Measurements from ENCODE around the gene PRAMEF20.
"Not testable (repeated sequence)": the region's sequence is repeated elsewhere in the genome, so short reads cannot be mapped to it uniquely, and the experiment has no call there.

PRAMEF20 gene

DNA sequence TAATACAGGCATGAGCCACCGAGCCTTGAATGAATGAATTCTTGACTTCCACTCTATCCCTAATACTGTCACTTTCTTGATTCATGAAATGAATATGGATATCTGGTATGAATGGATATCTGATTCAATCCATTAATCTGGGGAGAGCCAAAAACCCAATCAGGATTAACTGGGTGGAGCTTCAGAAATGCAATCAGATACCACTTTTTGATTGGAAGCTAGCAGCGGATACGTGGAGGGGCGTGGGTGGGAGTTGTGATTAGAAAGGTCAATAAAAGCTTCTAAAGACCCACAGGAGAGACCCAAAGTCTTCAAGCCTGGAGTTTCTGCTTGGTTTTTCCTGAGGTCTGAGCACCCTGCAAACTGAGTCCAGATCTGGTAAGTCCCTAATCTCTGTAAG lies at the start of gene PRAMEF20:
Gene PRAMEF20 (plus strand): TSS at position 301 of the 400 bp plus-strand sequence. CDS start 5,905 bp downstream, outside the sequence.
- not testable (repeated sequence) for DNase-seq

- DNase-seq = not testable (repeated sequence)
Measured at GRCh38 chr1:13362364-13362763, 47.9 kb upstream of the PRAMEF20 start.

- not testable (repeated sequence) for DNase-seq
Measured at GRCh38 chr1:13364928-13365327, 45.3 kb upstream of the PRAMEF20 start.

- DNase-seq = not testable (repeated sequence)
Measured at GRCh38 chr1:13366536-13366935, 43.7 kb upstream of the PRAMEF20 start.

GRCh38 chr1:13368544-13368943 lies 41.7 kb upstream of the PRAMEF20 start:
- DNase-seq = peak; percentile 58

- not testable (repeated sequence) for DNase-seq
Measured at GRCh38 chr1:13378983-13379382, 31.3 kb upstream of the PRAMEF20 start.

- not testable (repeated sequence) for DNase-seq
Measured at GRCh38 chr1:13380380-13380779, 29.9 kb upstream of the PRAMEF20 start.

GRCh38 chr1:13389332-13389731 lies 20.9 kb upstream of the PRAMEF20 start, which contains the start of gene PRAMEF17:
Gene PRAMEF17, plus strand, starts transcription at chr1:13389632. Its CDS starts 26 bp downstream, at chr1:13389658.
- DNase-seq = not testable (repeated sequence)

GRCh38 chr1:13393004-13393403 lies 17.2 kb upstream of the PRAMEF20 start:
- peak; percentile 63 for DNase-seq

GRCh38 chr1:13394761-13395160 lies 15.5 kb upstream of the PRAMEF20 start:
- not testable (repeated sequence) for DNase-seq

DNA sequence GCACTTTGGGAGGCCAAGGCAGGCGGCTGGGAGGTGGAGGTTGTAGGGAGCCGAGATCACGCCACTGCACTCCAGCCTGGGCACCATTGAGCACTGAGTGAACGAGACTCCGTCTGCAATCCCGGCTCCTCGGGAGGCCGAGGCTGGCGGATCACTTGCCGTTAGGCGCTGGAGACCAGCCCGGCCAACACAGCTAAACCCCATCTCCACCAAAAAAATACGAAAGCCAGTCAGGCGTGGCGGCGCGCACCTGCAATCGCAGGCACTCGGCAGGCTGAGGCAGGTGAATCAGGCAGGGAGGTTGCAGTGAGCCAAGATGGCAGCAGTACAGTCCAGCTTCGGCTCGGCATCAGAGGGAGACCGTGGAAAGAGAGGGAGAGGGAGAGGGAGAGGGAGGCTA lies 14.9 kb upstream of the PRAMEF20 start:
- not testable (repeated sequence) for DNase-seq

GRCh38 chr1:13407811-13408210 lies 2.4 kb upstream of the PRAMEF20 start:
- DNase-seq = peak; percentile 97

DNA sequence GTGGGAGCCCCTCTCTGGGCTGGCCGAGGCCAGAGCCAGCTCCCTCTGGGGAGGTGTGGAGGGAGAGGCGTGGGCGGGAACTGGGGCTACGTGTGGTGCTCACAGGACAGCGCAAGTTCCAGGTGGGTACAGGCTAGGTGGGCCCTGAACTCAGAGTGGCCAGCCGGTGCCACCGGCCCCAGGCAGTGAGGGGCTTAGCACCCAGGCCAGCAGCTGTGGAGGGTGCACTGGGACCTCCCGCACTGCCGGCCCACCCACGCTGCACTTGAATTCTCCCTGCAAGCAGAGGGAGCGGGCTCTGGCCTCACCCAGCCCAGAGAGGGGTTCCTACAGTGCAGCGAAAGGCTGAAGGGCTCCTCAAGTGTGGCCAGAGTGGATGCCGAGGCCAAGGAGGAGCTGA lies 20.2 kb downstream of the PRAMEF20 start:
- no peak for DNase-seq

DNA sequence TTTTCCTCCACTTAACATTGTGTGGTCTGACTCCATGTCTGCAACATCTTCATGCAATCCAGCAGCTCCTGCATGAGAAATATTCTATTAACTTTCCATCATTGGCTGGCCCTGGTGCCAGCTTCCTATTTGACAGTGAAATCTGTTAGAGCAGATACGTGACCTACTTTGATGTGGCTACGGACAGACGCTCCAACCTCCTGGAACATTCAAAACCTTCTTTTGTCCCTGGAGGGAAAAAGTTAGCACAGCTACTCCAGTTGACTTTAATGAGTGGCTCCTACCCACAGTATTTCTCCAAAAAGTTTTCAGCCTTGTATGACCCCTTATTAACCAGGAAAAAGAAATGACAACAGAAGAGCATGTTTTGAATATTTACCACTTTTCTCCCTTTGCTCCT lies 22.0 kb downstream of the PRAMEF20 start:
- no peak for DNase-seq

DNA sequence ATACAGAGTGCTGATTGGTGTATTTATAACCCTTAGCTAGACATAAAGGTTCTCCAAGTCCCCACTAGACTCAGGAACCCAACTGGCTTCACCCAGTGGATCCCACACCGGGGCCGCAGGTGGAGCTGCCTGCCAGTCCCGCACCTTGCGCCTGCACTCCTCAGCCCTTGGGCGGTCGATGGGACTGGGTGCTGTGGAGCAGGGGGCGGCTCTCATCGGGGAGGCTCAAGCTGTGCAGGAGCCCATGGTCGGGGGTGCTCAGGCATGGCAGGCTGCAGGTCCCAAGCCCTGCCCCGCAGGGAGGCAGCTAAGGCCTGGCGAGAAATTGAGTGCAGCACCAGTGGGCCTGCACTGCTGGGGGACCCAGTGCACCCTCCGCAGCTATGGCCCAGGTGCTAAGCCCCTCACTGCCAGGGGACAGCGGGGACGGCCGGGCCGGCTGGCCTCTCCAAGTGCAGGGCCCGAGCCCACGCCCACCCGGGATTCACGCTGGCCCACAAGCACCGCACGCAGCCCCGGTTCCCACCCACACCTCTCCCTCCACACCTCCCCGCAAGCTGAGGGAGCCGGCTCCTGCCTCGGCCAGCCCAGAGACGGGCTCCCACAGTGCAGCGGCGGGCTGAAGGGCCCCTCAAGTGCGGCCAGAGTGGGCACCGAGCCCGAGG lies 23.6 kb downstream of the PRAMEF20 start:
- DNase-seq = not testable (repeated sequence)

DNA sequence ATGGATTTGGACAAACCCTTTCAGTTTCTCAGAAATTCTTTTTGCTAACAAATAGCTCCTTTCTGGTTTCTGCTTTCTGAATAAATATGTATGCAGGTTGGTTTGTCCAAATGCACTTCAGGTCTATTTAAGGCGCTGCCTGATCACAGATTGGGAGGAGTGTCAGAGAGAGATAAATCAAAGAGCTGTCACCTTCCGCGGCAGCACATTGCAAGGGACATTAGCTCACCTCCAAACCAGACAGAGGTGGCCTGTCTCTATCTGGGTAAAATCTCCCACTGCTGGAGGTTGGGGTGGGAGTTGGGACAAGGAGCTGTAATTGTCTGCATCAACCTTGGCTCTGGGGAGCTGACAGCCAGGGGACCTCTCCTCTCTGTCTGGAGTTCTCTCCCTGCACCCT lies 25.2 kb downstream of the PRAMEF20 start:
- no peak for DNase-seq

DNA sequence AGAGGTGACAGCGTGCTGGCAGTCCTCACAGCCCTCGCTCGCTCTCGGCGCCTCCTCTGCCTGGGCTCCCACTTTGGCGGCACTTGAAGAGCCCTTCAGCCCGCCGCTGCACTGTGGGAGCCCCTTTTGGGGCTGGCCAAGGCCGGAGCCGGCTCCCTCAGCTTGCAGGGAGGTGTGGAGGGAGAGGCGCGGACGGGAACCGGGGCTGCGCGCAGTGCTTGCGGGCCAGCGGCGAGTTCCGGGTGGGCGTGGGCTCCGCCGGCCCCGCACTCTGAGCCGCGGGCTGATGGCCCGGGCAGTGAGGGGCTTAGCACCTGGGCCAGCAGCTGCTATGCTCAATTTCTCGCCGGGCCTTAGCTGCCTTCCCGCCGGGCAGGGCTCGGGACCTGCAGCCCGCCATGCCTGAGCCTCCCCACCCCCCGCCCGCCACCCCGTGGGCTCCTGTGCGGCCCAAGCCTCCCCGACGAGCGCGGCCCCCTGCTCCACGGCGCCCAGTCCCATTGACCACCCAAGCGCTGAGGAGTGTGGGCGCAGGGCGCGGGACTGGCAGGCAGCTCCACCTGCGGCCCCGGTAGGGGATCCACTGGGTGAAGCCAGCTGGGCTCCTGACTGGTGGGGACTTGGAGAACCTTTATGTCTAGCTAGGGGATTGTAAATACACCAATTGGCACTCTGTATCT lies 29.0 kb downstream of the PRAMEF20 start:
- DNase-seq = not testable (repeated sequence)

GRCh38 chr1:13443335-13443979 lies 33.2 kb downstream of the PRAMEF20 start:
- no peak for DNase-seq

DNA sequence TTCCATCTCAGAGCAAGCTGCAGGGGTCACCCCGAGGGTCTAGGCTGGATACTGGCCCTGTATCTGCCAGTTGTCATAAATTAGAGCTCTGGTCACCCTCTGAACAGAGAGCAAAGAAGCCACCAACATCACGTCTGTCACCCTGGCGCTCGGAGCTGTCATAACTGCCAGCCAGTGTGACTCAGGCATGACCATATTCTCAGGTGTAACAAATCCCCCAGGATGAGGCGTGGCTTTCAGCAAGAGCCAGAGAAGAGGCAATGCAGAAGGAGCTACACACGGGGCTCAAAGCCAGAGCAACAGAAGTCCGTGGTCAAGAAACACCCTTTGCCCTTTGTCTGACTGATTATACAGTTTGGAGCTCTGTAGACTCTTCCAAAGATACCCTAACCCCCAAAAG lies 40.0 kb downstream of the PRAMEF20 start:
- no peak for DNase-seq

DNA sequence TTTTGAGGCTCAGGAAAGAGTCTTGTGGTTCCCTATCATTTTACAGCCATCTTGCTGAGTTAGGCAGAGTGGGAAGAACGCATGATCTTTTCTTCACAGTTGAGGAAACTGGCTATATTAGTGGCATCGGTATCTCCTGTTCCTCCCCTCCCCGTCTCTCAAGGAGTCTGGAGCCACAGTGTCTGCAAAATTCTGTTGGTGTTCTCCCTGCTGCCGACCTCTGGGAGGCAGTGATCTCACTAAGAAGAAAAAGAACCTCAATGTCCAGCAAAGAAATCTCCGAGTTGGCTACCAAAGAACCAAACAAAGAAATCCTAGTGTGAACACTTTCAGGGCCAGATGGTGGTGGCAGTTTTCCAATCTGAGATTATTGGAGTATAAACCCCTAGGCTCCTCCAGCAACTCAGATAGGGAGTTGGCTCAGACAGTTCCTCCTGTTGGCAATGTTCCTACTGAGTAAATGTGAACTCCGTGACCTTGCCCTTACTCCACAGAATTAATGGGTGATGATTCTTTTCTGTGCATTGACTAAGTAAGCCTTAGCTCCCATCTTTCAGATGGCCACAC lies 41.2 kb downstream of the PRAMEF20 start:
- DNase-seq = peak; percentile 40

- no peak for DNase-seq
Measured at GRCh38 chr1:13456904-13457532, 46.8 kb downstream of the PRAMEF20 start.

DNA sequence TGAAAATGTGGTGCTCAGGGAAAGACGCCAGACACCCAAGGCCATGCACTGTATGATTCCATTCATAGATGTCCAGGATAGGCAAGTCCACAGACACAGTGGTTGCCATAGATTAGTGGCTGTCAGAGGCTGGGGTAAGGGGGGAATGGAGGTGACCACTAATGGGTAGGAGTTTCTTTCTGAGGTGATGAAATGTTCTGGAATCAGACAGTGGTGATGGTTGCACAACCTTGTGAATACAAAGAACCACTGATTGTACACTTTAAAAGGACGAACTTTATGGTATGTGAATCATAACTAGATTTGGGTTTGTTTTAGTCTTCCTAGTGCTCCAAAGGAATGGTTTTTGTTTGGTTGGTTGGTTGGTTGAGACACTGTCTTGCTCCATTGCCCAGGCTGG lies 51.7 kb downstream of the PRAMEF20 start:
- DNase-seq = no peak

DNA sequence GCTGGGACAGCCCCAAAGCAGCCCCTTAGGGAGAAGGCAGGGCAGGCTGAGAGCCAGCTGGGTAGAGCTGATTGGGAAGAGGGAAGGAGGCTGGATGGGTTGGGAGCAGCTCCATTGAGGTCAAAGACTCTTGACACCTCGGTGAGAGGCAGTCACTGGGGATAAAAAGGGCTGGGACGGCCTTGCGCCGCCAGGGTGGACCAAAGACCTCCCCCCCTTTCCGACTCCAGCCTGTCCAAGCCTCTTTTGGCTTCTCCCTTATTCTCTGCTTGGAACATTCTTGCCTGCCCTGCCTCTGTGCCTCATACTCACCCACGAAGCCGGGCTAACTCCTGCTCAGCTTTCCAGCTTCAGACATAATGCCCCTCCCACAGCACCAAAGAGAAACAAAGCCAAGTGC lies 52.4 kb downstream of the PRAMEF20 start:
- DNase-seq = no peak
